Astrocyte of the spinal cord (primary cell): ENCODE measurements around the gene MPZL3.
A peak's percentile ranks its signal among the peaks of the same experiment; 100 is the strongest.
"Not testable (repeated sequence)": the region's sequence is repeated elsewhere in the genome, so short reads cannot be mapped to it uniquely, and the experiment has no call there.

ENCODE experiments used
- DNase-seq: peaks from one replicate; pipeline ENCODE4 v3.0.0; 2011; ENCODE audit warnings: low read depth, low spot score
- H3K4me3 ChIP-seq: 2 replicates; pipeline ENCODE4 v1.5.1; 2011; ENCODE audit warnings: low read depth, mild to moderate bottlenecking, low read length, moderate library complexity
- CTCF ChIP-seq: IDR thresholded peaks from 2 replicates; pipeline ENCODE4 v1.5.1; 2012; ENCODE audit warnings: low read depth, mild to moderate bottlenecking, low read length, inconsistent platforms
- in situ Hi-C: cut with HindIII; loops from 2 replicates; pipeline ENCODE4 v1.10.0; 2017; ENCODE audit warnings: low sequenced_read_pairs

MPZL3 gene

GRCh38 chr11:118200497-118200896 lies 51.7 kb downstream of the MPZL3 start:
- H3K4me3 ChIP-seq: no peak overlapping the region
- in situ Hi-C loops: no loop called here
- no peak for TF ChIP-seq CTCF
- DNase-seq: no peak

GRCh38 chr11:118199135-118199534 lies 53.0 kb downstream of the MPZL3 start:
- H3K4me3 ChIP-seq: no peak overlapping the region
- TF ChIP-seq CTCF: no peak
- in situ Hi-C loops: no loop called here
- DNase-seq: no peak

GRCh38 chr11:118198370-118198769 lies 53.8 kb downstream of the MPZL3 start:
- DNase-seq: peak; percentile 36
- TF ChIP-seq CTCF: peak; percentile 87
- no peak overlapping the region for H3K4me3 ChIP-seq
- in situ Hi-C loops: no loop called here

GRCh38 chr11:118194835-118195627 lies 57.1 kb downstream of the MPZL3 start:
- TF ChIP-seq CTCF: no peak
- H3K4me3 ChIP-seq: no peak overlapping the region
- in situ Hi-C loops: no loop called here
- DNase-seq: peak; percentile 17

GRCh38 chr11:118193910-118194566 lies 58.1 kb downstream of the MPZL3 start:
- in situ Hi-C loops: no loop called here
- no peak overlapping the region for H3K4me3 ChIP-seq
- no peak for TF ChIP-seq CTCF
- DNase-seq: no peak

GRCh38 chr11:118192817-118193216 lies 59.3 kb downstream of the MPZL3 start:
- in situ Hi-C loops, DNase-seq, H3K4me3 ChIP-seq: not testable (repeated sequence)

- DNase-seq, H3K4me3 ChIP-seq, in situ Hi-C loops: not testable (repeated sequence)
Measured at GRCh38 chr11:118190942-118191506, 61.1 kb downstream of the MPZL3 start.
